HepG2 (cell line): ENCODE measurements around the gene MYH9. TPM values are rescaled to one million over a fixed set of nuclear protein-coding genes. Genes with fewer than 3 reads are reported as not detected.
A peak's percentile ranks its signal among the peaks of the same experiment; 100 is the strongest.

ENCODE experiments used
- BRCA1 ChIP-seq: sonication (generic); formaldehyde crosslinking; IDR thresholded peaks from 2 replicates; pipeline ENCODE4 v1.4.0; 2020; ENCODE audit warnings: missing genetic modification reagents
- DNMT3B ChIP-seq: conservative IDR thresholded peaks from 2 replicates; pipeline ENCODE4 v1.6.1; 2016; ENCODE audit warnings: missing biosample characterization, control low read depth
- DPF2 ChIP-seq: sonication (generic); formaldehyde crosslinking; IDR thresholded peaks from 2 replicates; pipeline ENCODE4 v1.4.0; 2020; ENCODE audit warnings: mild to moderate bottlenecking, low read depth, missing genetic modification reagents, borderline replicate concordance
- ELF3 ChIP-seq: IDR thresholded peaks from 2 replicates; pipeline ENCODE4 v1.6.1; 2016; ENCODE audit warnings: missing genetic modification reagents, missing compliant biosample characterization
- GATAD1 ChIP-seq: IDR thresholded peaks from 2 replicates; pipeline ENCODE4 v1.6.1; 2016; ENCODE audit warnings: missing genetic modification reagents, missing compliant biosample characterization
- HBP1 ChIP-seq: IDR thresholded peaks from 2 replicates; pipeline ENCODE4 v1.6.1; 2016; ENCODE audit warnings: low read depth, control low read depth
- KLF16 ChIP-seq, 2 experiments: sonication (generic) in 1 of 2; formaldehyde crosslinking in 1 of 2; IDR thresholded peaks; 2 replicates each; pipeline versions ENCODE4 v1.6.1 to v1.8.0; 2016 to 2023; ENCODE audit warnings: missing genetic modification reagents in 2 of 2, missing compliant biosample characterization in 1 of 2
- KMT2A ChIP-seq: sonication (generic); formaldehyde crosslinking; IDR thresholded peaks from 2 replicates; pipeline ENCODE4 v1.4.0; 2020; ENCODE audit warnings: missing genetic modification reagents
- MAFK ChIP-seq, 2 experiments: IDR thresholded peaks in 1 of 2; conservative IDR thresholded peaks in 1 of 2; 2 replicates each; pipeline ENCODE4 v1.6.1; 2011; ENCODE audit warnings: improper control_type of control experiment in 2 of 2, low read length in 2 of 2
- MED1 ChIP-seq: sonication (generic); formaldehyde crosslinking; IDR thresholded peaks from 2 replicates; pipeline ENCODE4 v1.4.0; 2020; ENCODE audit warnings: missing genetic modification reagents
- MLLT10 ChIP-seq: sonication (generic); formaldehyde crosslinking; IDR thresholded peaks from 2 replicates; pipeline ENCODE4 v1.4.0; 2020; ENCODE audit warnings: missing genetic modification reagents
- NBN ChIP-seq: fragments of 450-650 bp; conservative IDR thresholded peaks from 2 replicates; pipeline ENCODE4 v1.6.1; 2017
- NR1H2 ChIP-seq: sonication (generic); formaldehyde crosslinking; IDR thresholded peaks from 2 replicates; pipeline ENCODE4 v1.8.1; 2022; ENCODE audit warnings: low read depth, missing genetic modification reagents, borderline replicate concordance
- PHF21A ChIP-seq: sonication (generic); formaldehyde crosslinking; IDR thresholded peaks from 2 replicates; pipeline ENCODE4 v1.5.0; 2020; ENCODE audit warnings: mild to moderate bottlenecking, missing genetic modification reagents
- REL ChIP-seq: sonication (generic); formaldehyde crosslinking; conservative IDR thresholded peaks from 2 replicates; pipeline ENCODE4 v1.8.0; 2022; ENCODE audit warnings: mild to moderate bottlenecking, missing genetic modification reagents, moderate library complexity
- SAP130 ChIP-seq: IDR thresholded peaks from 2 replicates; pipeline ENCODE4 v1.6.1; 2016; ENCODE audit warnings: low read depth
- SIN3A ChIP-seq: IDR thresholded peaks from 2 replicates; pipeline ENCODE4 v1.6.1; 2011; ENCODE audit warnings: low read depth, mild to moderate bottlenecking, control low read depth, low read length, borderline replicate concordance
- SMARCC2 ChIP-seq: fragments of 450-650 bp; IDR thresholded peaks from 2 replicates; pipeline ENCODE4 v1.6.1; 2017; ENCODE audit warnings: antibody characterized with exemption, mild to moderate bottlenecking
- SP140L ChIP-seq: sonication (generic); formaldehyde crosslinking; IDR thresholded peaks from 2 replicates; pipeline ENCODE4 v1.4.0; 2020; ENCODE audit warnings: missing genetic modification reagents, borderline replicate concordance
- ZBTB10 ChIP-seq: sonication (generic); formaldehyde crosslinking; IDR thresholded peaks from 2 replicates; pipeline ENCODE4 v1.4.0; 2020; ENCODE audit warnings: missing genetic modification reagents, borderline replicate concordance
- ZC3H4 ChIP-seq: sonication (generic); formaldehyde crosslinking; IDR thresholded peaks from 2 replicates; pipeline ENCODE4 v1.4.0; 2020; ENCODE audit warnings: missing genetic modification reagents, borderline replicate concordance
- ZKSCAN8 ChIP-seq: IDR thresholded peaks from 2 replicates; pipeline ENCODE4 v1.6.1; 2016; ENCODE audit warnings: borderline replicate concordance, missing genetic modification reagents, missing compliant biosample characterization
- ZNF124 ChIP-seq: sonication (generic); formaldehyde crosslinking; IDR thresholded peaks from 2 replicates; pipeline ENCODE4 v1.4.0; 2020; ENCODE audit warnings: missing genetic modification reagents
- ZNF350 ChIP-seq: sonication (generic); formaldehyde crosslinking; IDR thresholded peaks from 2 replicates; pipeline ENCODE4 v1.4.0; 2020; ENCODE audit warnings: mild to moderate bottlenecking, low read depth, missing genetic modification reagents, borderline replicate concordance
- ZNF367 ChIP-seq: sonication (generic); formaldehyde crosslinking; IDR thresholded peaks from 2 replicates; pipeline ENCODE4 v1.4.0; 2020; ENCODE audit warnings: missing genetic modification reagents, borderline replicate concordance
- ZNF556 ChIP-seq: sonication (generic); formaldehyde crosslinking; IDR thresholded peaks from 2 replicates; pipeline ENCODE4 v1.4.0; 2020; ENCODE audit warnings: mild to moderate bottlenecking, missing genetic modification reagents, borderline replicate concordance
- ZNF607 ChIP-seq: sonication (generic); formaldehyde crosslinking; IDR thresholded peaks from 2 replicates; pipeline ENCODE4 v1.5.1; 2020; ENCODE audit warnings: missing genetic modification reagents, mild to moderate bottlenecking, borderline replicate concordance
- ZNF839 ChIP-seq: sonication (generic); formaldehyde crosslinking; IDR thresholded peaks from 2 replicates; pipeline ENCODE4 v1.4.0; 2020; ENCODE audit warnings: missing genetic modification reagents, mild to moderate bottlenecking, borderline replicate concordance
- polyA plus RNA-seq, 8 experiments: library from polyadenylated mRNA; depleted of rRNA in 3 of 8; stranded (reverse) in 7 of 8; unstranded in 1 of 8; fragments of >200 nt; fragmentation: Illumina TruSeq in 4 of 8; extraction: Trizol in 4 of 8; gene quantifications; 2 replicates each; pipeline versions ENCODE4 v1.2.1 to v1.2.3, GENCODE V29; 2011 to 2016; ENCODE audit warnings: low read depth in 4 of 8, missing spikeins in 1 of 8, mixed read lengths in 1 of 8; ENCODE audit not compliant: insufficient read depth in 1 of 8
- total RNA-seq, 5 experiments: library from RNA; depleted of rRNA; stranded (reverse); fragments of >200 nt; fragmentation: Illumina TruSeq; extraction: Trizol; gene quantifications; 2 replicates each; pipeline ENCODE4 v1.2.3, GENCODE V29; 2016; ENCODE audit warnings: low read depth in 1 of 5

The MYH9 gene
- total and polyA plus RNA-seq, 2 of the 13 experiments (the other 11 are each of a cell fraction or from before 2014, with no cell fraction given): 50.7 to 98.5 TPM

- TF ChIP-seq ZKSCAN8 (0 out of 2 replicates have a peak, but pooled peaks have one; percentile 29), MED1 (peak; percentile 79), ZNF350 (CRISPR knock-in tag) (peak; percentile 73; the same call in 1 of the 2 replicates), KLF16 (CRISPR knock-in tag; IDR thresholded peaks at IDR 0.05) (peak in 1 of 2 experiments; percentile 74; a peak in 1 of 4 replicates), ZNF556 (CRISPR knock-in tag) (no peak), ZNF124 (0 out of 2 replicates have a peak, but pooled peaks have one; percentile 29), NBN (no peak), REL (CRISPR knock-in tag) (no peak), DPF2 (CRISPR knock-in tag) (peak; percentile 92), HBP1 (CRISPR knock-in tag) (no peak), BRCA1 (CRISPR knock-in tag) (no peak), PHF21A (peak; percentile 88), GATAD1 (CRISPR knock-in tag) (no peak), ZNF839 (CRISPR knock-in tag) (no peak; the same call in 1 of the 2 replicates), ZNF607 (0 out of 2 replicates have a peak, but pooled peaks have one; percentile 24), ZNF367 (CRISPR knock-in tag) (no peak), SIN3A (no peak; the same call in 1 of the 2 replicates), ELF3 (peak; percentile 48; the same call in 1 of the 2 replicates), ZC3H4 (CRISPR knock-in tag) (no peak), SAP130 (peak; percentile 86), MLLT10 (no peak), NR1H2 (no peak), DNMT3B (CRISPR knock-in tag) (peak; percentile 80; the same call in 1 of the 2 replicates), SMARCC2 (no peak), ZBTB10 (CRISPR knock-in tag) (peak; percentile 94; the same call in 1 of the 2 replicates), KMT2A (CRISPR knock-in tag) (peak; percentile 33; the same call in 1 of the 2 replicates), MAFK (conservative IDR thresholded peaks at IDR 0.05 in 1 of 2, IDR thresholded peaks at IDR 0.05 in 1 of 2; ENCODE audit: low read length in 2 of 2) (no peak), SP140L (CRISPR knock-in tag) (no peak)
Measured at GRCh38 chr22:36350751-36351594, 36.8 kb downstream of the MYH9 start (continued).
